HCT116 (cell line): ENCODE results near the gene CRIP2.

ENCODE experiments used
- POLR2A ChIP-seq: IDR thresholded peaks from 2 replicates; pipeline ENCODE4 v1.7.0; 2011; ENCODE audit warnings: borderline replicate concordance; ENCODE audit not compliant: insufficient read depth, insufficient read length; ENCODE audit errors: extremely low read depth
- POLR2AphosphoS5 ChIP-seq: IDR thresholded peaks from 2 replicates; pipeline ENCODE4 v1.6.1; 2011; ENCODE audit warnings: mild to moderate bottlenecking, low read depth, low read length, moderate library complexity
- SIN3A ChIP-seq: IDR thresholded peaks from 2 replicates; pipeline ENCODE4 v1.6.1; 2012; ENCODE audit warnings: low read depth
- TF ChIP-seq, protein P1 (sequence below), 3 experiments: fragments of 200-600 bp in 1 of 3; sonication (generic) in 1 of 3; IDR thresholded peaks in 2 of 3; conservative IDR thresholded peaks in 1 of 3; 2 replicates each; pipeline ENCODE4 v1.5.1; 2012 to 2017; ENCODE audit warnings: low read depth in 2 of 3, low read length in 2 of 3, antibody characterized with exemption in 1 of 3, borderline replicate concordance in 1 of 3, control low read depth in 1 of 3, mild to moderate bottlenecking in 1 of 3, mixed read lengths in 1 of 3, mixed run types in 1 of 3, moderate library complexity in 1 of 3; ENCODE audit not compliant: insufficient read depth in 1 of 3
- TF ChIP-seq, protein P2 (sequence below): IDR thresholded peaks from 2 replicates; pipeline ENCODE4 v1.6.1; 2012; ENCODE audit warnings: low read depth

DNA sequence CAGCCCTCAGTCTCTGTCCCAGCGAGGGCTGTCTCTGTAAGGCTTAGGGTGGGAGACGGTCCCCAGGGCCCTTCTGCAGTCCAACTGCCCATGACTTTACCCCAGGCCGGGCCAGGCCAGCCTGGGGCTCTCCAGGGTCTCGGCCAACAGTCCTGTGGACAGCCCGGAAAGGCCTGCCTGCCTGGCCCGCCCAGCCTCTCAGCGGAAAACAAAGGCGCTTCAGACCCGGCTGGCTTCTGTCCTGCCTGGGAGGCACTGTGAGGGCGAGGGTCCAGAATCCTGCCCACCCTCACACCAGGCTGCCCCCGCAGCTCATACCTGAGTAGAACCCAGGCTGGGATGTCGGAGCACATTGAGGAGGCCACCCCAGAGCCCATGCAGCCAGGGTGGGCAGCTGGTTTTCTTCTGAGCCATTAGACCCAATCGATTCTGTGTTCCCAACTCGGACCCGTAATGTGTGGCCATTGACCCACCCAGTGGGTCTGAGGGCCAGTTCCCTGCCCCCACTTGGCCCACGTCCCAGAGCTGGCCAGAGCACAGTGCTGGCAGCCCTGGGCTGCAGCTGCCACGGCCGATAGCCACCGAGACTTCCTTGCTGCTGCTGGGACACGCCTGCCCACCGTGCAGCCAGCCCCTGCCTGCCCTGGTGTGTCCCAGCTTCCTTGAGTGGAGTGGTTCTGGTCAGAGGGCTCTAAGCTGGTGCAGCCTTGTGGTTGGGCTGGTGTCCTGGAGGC lies 1.6 kb downstream of the CRIP2 start:
- TF ChIP-seq, protein P1, sequence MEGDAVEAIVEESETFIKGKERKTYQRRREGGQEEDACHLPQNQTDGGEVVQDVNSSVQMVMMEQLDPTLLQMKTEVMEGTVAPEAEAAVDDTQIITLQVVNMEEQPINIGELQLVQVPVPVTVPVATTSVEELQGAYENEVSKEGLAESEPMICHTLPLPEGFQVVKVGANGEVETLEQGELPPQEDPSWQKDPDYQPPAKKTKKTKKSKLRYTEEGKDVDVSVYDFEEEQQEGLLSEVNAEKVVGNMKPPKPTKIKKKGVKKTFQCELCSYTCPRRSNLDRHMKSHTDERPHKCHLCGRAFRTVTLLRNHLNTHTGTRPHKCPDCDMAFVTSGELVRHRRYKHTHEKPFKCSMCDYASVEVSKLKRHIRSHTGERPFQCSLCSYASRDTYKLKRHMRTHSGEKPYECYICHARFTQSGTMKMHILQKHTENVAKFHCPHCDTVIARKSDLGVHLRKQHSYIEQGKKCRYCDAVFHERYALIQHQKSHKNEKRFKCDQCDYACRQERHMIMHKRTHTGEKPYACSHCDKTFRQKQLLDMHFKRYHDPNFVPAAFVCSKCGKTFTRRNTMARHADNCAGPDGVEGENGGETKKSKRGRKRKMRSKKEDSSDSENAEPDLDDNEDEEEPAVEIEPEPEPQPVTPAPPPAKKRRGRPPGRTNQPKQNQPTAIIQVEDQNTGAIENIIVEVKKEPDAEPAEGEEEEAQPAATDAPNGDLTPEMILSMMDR (IDR thresholded peaks at IDR 0.05 in 2 of 3, conservative IDR thresholded peaks at IDR 0.05 in 1 of 3; ENCODE audit: borderline replicate concordance in 1 of 3, insufficient read depth in 1 of 3, low read depth in 2 of 3, low read length in 2 of 3) = no peak
- TF ChIP-seq, protein P2, sequence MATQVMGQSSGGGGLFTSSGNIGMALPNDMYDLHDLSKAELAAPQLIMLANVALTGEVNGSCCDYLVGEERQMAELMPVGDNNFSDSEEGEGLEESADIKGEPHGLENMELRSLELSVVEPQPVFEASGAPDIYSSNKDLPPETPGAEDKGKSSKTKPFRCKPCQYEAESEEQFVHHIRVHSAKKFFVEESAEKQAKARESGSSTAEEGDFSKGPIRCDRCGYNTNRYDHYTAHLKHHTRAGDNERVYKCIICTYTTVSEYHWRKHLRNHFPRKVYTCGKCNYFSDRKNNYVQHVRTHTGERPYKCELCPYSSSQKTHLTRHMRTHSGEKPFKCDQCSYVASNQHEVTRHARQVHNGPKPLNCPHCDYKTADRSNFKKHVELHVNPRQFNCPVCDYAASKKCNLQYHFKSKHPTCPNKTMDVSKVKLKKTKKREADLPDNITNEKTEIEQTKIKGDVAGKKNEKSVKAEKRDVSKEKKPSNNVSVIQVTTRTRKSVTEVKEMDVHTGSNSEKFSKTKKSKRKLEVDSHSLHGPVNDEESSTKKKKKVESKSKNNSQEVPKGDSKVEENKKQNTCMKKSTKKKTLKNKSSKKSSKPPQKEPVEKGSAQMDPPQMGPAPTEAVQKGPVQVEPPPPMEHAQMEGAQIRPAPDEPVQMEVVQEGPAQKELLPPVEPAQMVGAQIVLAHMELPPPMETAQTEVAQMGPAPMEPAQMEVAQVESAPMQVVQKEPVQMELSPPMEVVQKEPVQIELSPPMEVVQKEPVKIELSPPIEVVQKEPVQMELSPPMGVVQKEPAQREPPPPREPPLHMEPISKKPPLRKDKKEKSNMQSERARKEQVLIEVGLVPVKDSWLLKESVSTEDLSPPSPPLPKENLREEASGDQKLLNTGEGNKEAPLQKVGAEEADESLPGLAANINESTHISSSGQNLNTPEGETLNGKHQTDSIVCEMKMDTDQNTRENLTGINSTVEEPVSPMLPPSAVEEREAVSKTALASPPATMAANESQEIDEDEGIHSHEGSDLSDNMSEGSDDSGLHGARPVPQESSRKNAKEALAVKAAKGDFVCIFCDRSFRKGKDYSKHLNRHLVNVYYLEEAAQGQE = no peak
- TF ChIP-seq SIN3A (no peak), POLR2AphosphoS5 (no peak), POLR2A (no peak)
